MM.1S (cell line): ENCODE data around the gene RPGR.

Experiments
- DNase-seq: peaks from one replicate; pipeline ENCODE4 v3.0.0-alpha.2; 2015
- H2AFZ ChIP-seq: fragments of 300-600 bp; sonication (generic); 2 replicates; pipeline ENCODE4 v1.6.0; 2016; ENCODE audit warnings: antibody characterized with exemption, low read length
- H3F3A ChIP-seq: fragments of 300-600 bp; sonication (generic); 2 replicates; pipeline ENCODE4 v1.6.1; 2016; ENCODE audit warnings: mild to moderate bottlenecking, antibody characterized with exemption, low read length, moderate library complexity, mixed read lengths; ENCODE audit not compliant: insufficient read depth
- H3K27ac ChIP-seq: fragments of 300-600 bp; sonication (generic); 2 replicates; pipeline ENCODE4 v1.5.1; 2016; ENCODE audit warnings: mild to moderate bottlenecking, low read length
- H3K27me3 ChIP-seq: fragments of 300-600 bp; sonication (generic); replicated peaks from 2 replicates; pipeline ENCODE4 v1.6.0; 2016; ENCODE audit warnings: low read length; ENCODE audit not compliant: insufficient read depth
- H3K36me3 ChIP-seq: fragments of 300-600 bp; sonication (generic); replicated peaks from 2 replicates; pipeline ENCODE4 v1.6.1; 2016; ENCODE audit warnings: mild to moderate bottlenecking, low read length, mixed read lengths; ENCODE audit not compliant: insufficient read depth
- H3K4me1 ChIP-seq: fragments of 300-600 bp; sonication (generic); 2 replicates; pipeline ENCODE4 v1.6.1; 2016; ENCODE audit warnings: low read length, mixed read lengths
- H3K4me2 ChIP-seq: fragments of 300-600 bp; sonication (generic); 2 replicates; pipeline ENCODE4 v1.6.0; 2016; ENCODE audit warnings: low read depth, low read length
- H3K4me3 ChIP-seq: fragments of 300-600 bp; sonication (generic); 2 replicates; pipeline ENCODE4 v1.5.1; 2016; ENCODE audit warnings: low read length, mixed read lengths
- H3K79me2 ChIP-seq: fragments of 300-600 bp; sonication (generic); 2 replicates; pipeline ENCODE4 v1.6.1; 2016; ENCODE audit warnings: mixed run types, low read length, mixed read lengths
- H3K9ac ChIP-seq: fragments of 300-600 bp; sonication (generic); 2 replicates; pipeline ENCODE4 v1.6.1; 2016; ENCODE audit warnings: low read length, mixed read lengths
- H3K9me2 ChIP-seq: fragments of 300-600 bp; sonication (generic); replicated peaks from 2 replicates; pipeline ENCODE4 v1.6.1; 2016; ENCODE audit warnings: mild to moderate bottlenecking, low read length, mixed read lengths; ENCODE audit not compliant: insufficient read depth
- H3K9me3 ChIP-seq: fragments of 300-600 bp; sonication (generic); replicated peaks from 2 replicates; pipeline ENCODE4 v1.6.1; 2016; ENCODE audit warnings: mild to moderate bottlenecking, low read length, mixed read lengths; ENCODE audit not compliant: insufficient read depth
- H4K20me1 ChIP-seq: fragments of 300-600 bp; sonication (generic); 2 replicates; pipeline ENCODE4 v1.6.1; 2016; ENCODE audit warnings: mild to moderate bottlenecking, low read length, moderate library complexity, mixed read lengths; ENCODE audit not compliant: insufficient read depth
- EZH2 ChIP-seq: fragments of 300-600 bp; sonication (generic); optimal IDR thresholded peaks from 2 replicates; pipeline ENCODE3; 2017; ENCODE audit warnings: low read depth, mild to moderate bottlenecking, antibody characterized with exemption, low read length, mixed read lengths
- EZH2phosphoT487 ChIP-seq: fragments of 300-600 bp; sonication (generic); IDR thresholded peaks from 2 replicates; pipeline ENCODE4 v1.6.1; 2018; ENCODE audit warnings: antibody characterized with exemption, low read length
- TF ChIP-seq, protein P1 (sequence below): fragments of 300-600 bp; sonication (generic); IDR thresholded peaks from 2 replicates; pipeline ENCODE4 v1.5.1; 2016; ENCODE audit warnings: antibody characterized with exemption, low read length, mixed read lengths

The RPGR gene

DNA sequence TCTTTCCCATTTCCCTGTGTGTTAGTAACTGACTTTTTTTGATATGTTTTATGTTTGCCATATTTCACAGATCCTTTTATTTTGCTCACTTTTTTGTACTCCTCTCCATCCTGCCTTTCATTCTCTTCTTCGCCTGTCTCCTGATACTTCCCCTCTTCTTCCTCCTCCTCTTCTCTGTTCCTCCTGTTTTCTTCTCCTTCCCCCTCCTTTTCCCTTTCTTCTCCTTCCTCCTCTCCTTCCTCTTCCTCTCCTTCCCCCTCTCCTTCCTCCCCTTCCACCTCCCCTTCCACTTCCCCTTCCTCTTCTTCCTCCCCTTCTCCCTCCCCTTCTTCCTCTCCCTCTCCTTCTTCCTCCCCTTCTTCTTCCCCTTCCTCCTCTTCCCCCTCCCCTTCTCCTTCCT lies 41.7 kb downstream of the RPGR start:
- Histone ChIP-seq H3K4me2 (no peak overlapping the region), H3K9me3 (no peaks in the 10 kb centered on the region), H4K20me1 (no peaks in the 10 kb centered on the region), H3K79me2 (no peaks in the 10 kb centered on the region), H3K27ac (no peak overlapping the region), H3K9me2 (no peaks in the 10 kb centered on the region), H3K9ac (no peak overlapping the region), H3K36me3 (no peaks in the 10 kb centered on the region), H3K4me3 (no peak overlapping the region), H3K4me1 (no peaks in the 10 kb centered on the region), H2AFZ (no peak overlapping the region), H3F3A (no peaks in the 10 kb centered on the region), H3K27me3 (no peaks in the 10 kb centered on the region)
- no peak for DNase-seq
- TF ChIP-seq, protein P1, sequence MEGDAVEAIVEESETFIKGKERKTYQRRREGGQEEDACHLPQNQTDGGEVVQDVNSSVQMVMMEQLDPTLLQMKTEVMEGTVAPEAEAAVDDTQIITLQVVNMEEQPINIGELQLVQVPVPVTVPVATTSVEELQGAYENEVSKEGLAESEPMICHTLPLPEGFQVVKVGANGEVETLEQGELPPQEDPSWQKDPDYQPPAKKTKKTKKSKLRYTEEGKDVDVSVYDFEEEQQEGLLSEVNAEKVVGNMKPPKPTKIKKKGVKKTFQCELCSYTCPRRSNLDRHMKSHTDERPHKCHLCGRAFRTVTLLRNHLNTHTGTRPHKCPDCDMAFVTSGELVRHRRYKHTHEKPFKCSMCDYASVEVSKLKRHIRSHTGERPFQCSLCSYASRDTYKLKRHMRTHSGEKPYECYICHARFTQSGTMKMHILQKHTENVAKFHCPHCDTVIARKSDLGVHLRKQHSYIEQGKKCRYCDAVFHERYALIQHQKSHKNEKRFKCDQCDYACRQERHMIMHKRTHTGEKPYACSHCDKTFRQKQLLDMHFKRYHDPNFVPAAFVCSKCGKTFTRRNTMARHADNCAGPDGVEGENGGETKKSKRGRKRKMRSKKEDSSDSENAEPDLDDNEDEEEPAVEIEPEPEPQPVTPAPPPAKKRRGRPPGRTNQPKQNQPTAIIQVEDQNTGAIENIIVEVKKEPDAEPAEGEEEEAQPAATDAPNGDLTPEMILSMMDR, result no peak
- TF ChIP-seq EZH2phosphoT487, result no peak
- TF ChIP-seq EZH2, result no peak

DNA sequence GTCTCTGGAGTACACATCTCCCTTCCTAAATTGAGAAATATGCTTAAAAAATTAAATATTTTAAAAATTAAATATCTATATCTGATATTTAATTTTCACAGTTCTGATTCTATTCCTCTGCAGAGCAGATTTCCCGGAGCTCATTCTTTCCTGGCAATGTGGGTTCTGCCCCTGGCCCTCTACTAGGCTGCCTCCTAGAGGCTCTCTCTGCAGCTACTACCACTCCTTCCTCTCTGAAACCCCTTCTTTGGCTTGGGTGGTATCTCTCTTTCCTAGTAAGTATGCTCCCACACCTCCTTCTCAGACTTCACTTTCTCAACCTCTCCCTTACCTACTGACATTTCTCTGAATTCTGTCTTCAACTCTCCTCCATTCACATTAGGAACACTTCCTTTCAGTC lies 45.3 kb downstream of the RPGR start:
- TF ChIP-seq EZH2, result no peak
- no peak for TF ChIP-seq EZH2phosphoT487
- TF ChIP-seq, protein P1, result no peak
- H3F3A ChIP-seq, result no peaks in the 10 kb centered on the region
- no peak overlapping the region for H2AFZ ChIP-seq
- H3K9me3 ChIP-seq, result no peaks in the 10 kb centered on the region
- H3K36me3 ChIP-seq, result no peaks in the 10 kb centered on the region
- no peaks in the 10 kb centered on the region for H3K79me2 ChIP-seq
- no peaks in the 10 kb centered on the region for H3K9me2 ChIP-seq
- no peaks in the 10 kb centered on the region for H3K4me1 ChIP-seq
- H4K20me1 ChIP-seq, result no peaks in the 10 kb centered on the region
- H3K4me2 ChIP-seq, result no peak overlapping the region
- H3K27ac ChIP-seq, result no peak overlapping the region
- no peak overlapping the region for H3K4me3 ChIP-seq
- no peak for DNase-seq
- H3K27me3 ChIP-seq, result no peaks in the 10 kb centered on the region
- H3K9ac ChIP-seq, result no peak overlapping the region

DNA sequence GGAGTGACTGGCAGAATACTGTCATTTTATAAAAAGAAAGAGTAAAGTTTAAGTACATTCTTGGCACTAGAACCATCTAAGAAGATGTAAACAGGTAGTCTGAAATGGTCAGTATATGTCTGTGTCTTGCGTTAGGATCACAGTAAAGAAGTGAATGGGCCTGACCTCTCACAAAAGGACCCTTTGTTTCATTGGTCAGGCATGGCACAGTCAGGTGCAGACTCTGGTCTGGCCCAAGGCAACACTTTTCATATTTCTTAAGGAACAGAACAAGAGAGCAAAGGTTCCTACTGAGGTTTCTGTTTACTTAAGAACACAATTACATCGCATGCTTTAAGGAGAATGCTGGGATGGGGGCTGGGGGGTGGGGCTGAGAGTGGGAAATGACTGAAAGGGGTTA lies 48.1 kb downstream of the RPGR start:
- no peak overlapping the region for H3K4me3 ChIP-seq
- no peak overlapping the region for H3K27ac ChIP-seq
- H2AFZ ChIP-seq, result no peak overlapping the region
- no peaks in the 10 kb centered on the region for H3K27me3 ChIP-seq
- no peak for DNase-seq
- no peak overlapping the region for H3K9ac ChIP-seq
- no peak overlapping the region for H3K4me2 ChIP-seq
- no peaks in the 10 kb centered on the region for H3K9me2 ChIP-seq
- H3F3A ChIP-seq, result no peaks in the 10 kb centered on the region
- no peaks in the 10 kb centered on the region for H3K9me3 ChIP-seq
- TF ChIP-seq, protein P1, result no peak
- TF ChIP-seq EZH2phosphoT487, result no peak
- no peak for TF ChIP-seq EZH2
- H4K20me1 ChIP-seq, result no peaks in the 10 kb centered on the region
- no peaks in the 10 kb centered on the region for H3K79me2 ChIP-seq
- H3K36me3 ChIP-seq, result no peaks in the 10 kb centered on the region
- no peaks in the 10 kb centered on the region for H3K4me1 ChIP-seq
